Putamen (tissue), 1 donor: ENCODE data around the gene VAV1.
"Not testable (repeated sequence)": the region's sequence is repeated elsewhere in the genome, so short reads cannot be mapped to it uniquely, and the experiment has no call there.

Experiments used
- DNase-seq: peaks from one replicate; pipeline ENCODE4 v3.0.0-alpha.2; 2016; ENCODE audit warnings: low spot score

VAV1 gene

DNA sequence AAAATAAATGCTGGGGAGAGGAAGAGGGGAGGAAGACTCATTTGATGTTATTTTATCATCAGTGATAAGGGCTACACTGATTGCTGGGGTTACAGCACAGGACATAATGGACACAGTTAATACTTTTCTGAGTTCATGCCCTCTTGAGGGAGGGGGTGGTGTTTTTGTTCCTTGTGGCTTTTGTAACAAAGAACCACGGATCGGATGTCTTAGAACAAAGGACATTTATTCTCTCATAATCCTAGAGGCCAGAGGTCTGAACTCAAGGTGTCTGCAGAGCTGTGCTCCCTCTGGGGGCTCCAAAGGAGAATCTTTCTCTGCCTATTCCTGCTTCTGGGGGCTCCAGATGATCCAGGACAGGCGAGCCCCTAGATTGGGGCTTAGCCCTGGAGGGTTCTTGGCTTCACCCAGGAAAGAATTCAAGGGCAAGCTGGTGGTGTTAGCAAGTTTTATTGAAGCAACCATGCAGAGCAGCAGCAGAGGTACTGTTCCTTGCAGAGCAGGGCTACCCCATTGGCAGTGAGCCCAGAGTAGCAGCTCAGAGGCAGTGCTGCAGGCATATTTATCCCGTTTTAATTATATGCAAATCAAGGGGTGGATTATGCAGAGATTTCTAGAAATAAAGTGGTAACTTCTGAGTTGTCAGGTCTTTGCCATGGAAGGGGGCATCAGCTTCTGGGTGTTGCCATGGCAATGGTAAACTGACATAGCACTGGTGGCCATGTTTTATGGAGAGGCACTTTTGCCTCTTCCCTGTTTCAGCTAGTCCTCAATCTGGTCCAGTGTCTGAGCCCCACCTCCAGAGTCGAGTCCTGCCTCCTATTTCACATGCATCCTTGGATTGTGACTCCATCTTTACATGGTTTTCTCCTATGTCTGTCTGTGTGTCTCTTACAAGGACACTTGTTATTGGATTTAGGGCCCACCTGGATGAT, 18.0 kb downstream of the VAV1 start:
- no peak for DNase-seq

DNA sequence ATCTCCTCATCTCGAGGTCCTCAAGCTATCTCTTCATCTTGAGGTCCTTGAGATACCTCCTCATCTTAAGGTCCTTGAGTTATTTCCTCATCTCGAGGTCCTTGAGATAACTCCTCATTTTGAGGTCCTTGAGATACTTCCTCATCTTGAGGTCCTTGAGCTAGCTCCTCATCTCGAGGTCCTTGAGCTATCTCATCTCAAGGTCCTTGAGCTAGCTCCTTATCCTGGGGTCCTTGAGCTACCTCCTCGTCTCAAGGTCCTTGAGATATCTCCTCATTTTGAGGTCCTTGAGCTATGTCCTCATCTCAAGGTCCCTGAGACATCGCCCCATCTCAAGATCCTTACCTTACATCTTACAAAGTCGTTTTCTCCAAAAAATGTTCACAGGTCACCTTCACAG, 18.7 kb downstream of the VAV1 start:
- DNase-seq, result no peak

DNA sequence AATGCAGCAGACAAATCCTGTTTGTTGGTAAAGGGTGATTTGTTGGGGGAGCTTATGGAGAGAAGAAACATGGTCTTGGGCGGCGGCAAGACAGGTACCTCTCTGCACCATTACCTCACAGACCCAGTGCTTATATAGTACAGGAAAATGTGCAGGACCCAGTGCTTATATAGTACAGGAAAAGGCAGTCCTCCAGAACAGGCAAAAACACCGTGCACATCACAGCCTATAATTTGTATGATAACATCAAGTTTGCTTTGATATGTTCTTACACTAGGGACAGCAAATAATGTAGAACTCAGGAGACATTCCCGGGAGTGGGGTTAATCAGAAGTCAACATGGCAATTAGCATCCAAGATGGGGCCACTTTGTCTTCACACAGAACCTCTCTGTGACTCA, 20.9 kb downstream of the VAV1 start:
- DNase-seq, result no peak

DNA sequence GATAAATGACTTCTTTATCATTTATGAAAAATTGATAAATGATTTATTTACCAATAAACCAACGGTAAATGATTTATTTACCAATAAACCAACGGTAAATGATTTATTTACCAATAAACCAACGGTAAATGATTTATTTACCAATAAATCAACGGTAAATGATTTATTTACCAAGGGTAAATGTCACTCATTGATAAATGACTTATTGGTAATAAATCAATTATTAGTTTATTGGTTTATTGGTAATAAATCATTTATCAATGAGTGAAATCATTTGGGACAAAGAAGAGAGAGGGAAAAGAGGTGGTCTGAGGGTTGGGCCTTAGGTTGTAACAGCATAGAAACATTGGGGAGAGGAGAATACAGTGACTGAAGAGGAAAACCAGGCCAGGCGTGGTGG, 21.5 kb downstream of the VAV1 start:
- no peak for DNase-seq

DNA sequence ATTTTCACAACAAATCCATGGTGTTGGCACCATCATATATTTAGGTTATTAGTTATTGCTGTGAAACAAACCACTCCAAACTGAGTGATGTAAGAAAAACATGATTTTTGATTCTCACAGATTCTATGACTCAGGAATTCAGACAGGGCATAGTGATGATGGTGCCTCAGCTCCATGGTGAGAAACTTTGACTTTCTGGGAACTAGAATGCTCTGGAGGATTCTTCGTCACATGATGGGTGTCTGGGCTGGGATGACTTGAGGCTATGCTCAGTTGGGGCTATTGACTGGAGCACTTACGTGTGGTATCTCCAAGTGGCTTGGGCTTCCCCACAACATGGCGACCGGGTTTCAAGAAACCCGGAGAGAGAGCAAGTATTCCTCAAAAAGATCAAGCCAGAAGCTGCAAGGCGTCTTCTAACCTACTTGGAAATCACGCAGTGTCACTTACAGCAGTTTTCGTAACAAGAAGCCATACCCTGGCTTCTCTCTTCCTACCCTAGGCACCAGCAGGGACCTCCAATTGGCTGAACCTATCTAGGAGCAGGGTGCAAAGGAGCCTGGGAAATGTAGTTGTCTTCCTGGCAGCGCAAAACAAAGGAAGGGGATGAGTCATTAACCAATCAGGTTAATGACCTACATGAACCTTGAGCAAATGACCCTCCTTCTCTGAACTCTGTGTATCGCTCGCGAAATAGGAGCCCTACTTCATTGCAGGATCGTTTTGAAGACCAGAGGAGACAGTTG, 22.4 kb downstream of the VAV1 start:
- no peak for DNase-seq

DNA sequence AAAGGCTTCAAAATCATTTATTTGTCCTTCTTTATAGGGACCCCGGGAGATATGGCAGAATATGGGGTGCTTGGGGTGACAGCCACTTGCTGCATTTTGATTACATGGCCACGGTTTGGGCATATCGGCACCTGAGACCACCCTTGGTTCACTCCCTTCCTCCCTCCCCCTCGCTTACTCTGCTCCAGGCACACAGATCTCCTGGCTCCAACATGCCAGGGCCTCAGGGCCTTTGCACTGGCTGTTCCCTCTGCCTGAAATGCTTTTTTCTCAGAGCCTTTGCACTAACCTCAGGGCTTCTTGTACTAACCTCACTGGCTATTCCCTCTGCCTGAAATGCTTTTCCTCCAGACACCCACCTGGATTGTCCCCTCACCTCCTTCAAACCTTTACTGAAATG, 23.8 kb downstream of the VAV1 start:
- DNase-seq, result no peak

DNA sequence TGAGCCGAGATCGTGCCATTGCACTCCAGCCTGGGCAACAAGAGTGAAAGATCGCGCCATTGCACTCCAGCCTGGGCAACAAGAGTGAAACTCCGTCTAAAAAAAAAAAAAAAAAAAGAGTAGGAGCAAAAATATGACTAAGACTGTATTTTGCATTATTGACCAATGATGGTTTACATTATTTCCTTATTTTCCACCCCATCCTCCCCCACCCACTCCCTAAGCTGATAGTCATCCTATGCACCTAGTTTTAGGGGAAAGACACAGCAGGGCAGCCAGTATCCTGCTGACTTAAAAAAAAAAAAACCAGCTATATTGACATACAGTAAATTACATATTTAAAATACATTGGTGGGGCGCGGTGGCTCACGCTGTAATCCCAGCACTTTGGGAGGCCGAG, 25.1 kb downstream of the VAV1 start:
- no peak for DNase-seq

DNA sequence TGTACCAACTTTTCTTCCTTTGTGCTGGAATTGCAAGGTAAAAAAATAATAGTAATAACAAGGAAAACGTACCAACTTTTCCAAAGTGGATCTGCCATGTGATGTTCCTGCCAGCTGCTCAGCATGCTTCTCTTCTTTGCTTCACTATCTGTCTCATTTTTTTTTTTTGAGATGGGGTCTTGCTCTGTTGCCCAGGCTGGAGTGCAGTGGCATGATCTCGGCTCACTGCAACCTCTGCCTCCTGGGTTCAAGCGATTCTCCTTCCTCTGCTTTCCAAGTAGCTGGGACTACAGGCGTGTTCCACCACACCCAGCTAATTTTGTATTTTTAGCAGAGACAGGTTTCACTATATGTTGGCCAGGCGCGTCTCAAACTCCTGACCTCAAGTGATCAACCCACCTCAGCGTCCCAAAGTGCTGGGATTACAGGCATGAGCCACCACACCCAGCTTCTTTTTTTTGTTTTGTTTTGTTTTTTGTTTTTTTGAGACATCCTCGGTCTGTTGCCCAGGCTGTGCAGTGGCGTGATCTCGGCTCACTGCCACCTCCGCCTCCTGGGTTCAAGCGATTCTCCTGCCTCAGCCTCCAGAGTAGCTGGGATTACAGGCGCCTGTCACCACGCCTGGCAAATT, 27.8 kb downstream of the VAV1 start:
- DNase-seq, result not testable (repeated sequence)

DNA sequence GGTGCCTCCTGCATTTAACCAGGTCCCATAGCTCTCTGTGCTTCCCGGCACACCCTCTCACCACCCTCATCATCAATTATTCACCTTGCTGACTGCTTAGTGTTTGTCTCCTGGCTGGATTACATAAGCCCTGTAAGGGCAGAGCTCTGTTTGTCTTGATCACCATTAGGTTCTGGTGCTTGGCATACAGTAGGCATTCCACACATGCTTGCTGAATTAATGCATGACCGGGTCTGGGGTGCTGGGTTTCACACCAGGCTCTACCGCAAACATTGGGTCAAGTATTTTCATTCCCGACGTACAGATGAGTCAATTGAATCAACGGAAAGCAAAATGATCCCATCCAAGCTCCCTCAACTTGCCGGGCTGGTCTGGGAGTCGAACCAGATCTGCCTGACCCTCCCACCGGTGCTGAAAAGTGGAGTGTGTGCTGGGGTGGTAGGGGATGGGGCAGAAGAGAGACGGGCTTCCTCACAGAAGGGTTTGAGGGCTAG, 28.5 kb downstream of the VAV1 start:
- no peak for DNase-seq

DNA sequence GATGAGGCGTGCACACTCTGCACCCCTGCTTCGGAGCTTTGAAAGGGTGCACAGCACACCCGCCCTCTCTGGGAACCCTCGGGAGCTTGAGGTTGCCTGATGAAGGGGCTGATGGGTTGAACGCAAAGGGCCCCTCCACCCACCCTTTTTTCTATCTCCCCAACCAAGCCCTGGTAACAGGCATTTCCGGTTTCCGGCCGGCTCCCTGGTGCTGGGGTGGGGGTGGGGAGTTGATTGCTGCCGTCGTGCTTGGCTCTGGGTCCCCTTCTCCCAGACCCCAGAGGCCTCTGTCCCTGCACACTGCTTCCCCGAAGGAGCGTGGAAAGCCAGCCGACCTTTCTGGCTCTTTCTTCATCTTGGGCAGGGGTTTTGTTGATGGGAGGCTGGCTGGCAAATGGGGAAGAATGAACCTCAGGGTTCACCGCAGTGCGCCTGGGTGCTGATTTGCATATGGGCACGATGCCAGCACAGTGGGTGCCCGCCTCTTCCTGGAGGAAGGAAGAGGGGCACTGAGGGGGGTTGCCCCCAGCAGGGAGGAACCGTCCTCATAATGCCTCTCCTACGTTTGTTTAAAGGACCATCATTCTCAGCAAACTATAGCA, 29.1 kb downstream of the VAV1 start:
- DNase-seq, result peak; percentile 19

DNA sequence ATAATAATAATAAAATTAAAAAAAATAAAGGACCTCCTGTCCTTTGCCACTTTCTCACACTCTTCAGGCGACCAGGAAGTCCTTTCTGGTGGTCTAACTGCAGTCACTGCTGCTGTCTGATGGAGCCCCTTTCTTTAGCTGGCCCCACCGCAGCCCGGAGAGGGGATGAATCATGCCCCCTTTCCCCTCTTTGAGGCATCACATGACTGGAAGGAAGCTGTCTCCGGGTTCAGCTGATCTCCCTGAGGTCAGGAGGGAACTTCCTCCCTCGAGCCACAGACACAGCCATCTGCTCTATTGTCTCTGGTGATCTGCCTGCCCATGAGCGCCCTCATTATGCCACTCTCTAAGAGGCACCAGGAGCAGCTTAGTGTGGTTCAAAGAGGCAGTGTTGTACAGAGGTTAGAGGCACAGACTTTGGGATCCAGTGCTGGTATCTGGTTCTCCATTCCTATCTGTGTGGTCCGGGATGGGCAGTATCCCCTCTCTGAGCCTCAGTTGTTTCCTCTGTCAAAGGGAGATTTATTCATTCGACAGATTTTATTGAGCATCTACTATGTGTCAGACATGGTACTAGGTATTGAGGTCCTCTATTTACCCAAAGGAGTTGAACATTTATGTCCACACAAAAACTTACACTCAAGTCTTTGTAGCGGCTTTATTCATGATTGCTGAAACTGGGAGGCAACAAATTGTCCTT, 30.0 kb downstream of the VAV1 start:
- peak; percentile 21 for DNase-seq

DNA sequence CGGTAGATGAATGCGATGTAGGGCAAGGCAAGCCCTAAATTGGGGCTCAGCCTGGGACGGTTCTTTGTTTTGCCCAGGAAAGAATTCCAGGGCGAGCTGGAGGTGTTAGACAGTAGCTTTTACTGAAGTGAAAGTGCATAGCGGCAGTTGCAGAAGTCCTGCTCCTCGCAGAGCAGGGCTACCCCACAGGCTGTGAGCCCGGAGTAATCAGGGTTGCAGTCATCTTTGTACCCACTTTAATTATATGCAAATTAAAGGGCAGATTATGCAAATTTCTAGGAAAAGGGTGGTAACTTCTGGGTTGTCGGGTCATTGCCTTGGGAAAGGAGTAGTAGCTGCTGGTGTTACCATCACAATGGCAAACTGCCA, 30.5 kb downstream of the VAV1 start:
- DNase-seq, result no peak

DNA sequence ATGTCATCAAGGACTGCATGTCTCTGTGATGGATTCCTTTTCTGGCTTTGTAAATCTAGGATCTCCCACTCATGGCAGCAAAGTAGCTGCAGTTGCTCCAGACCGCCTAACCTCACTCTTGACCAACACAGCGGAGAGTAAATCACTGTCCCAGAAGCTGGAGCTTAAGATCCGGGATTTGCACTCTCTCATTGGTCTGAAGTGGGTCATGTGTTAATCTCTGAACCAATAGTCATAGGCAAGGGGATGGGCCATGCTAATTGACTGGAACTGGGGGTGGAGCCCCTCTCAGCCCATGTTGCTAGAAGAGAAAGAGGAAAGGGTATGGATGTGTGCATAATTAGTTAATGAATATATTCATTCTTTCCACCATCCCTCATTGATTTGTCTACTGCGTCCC, 34.0 kb downstream of the VAV1 start:
- DNase-seq, result no peak

DNA sequence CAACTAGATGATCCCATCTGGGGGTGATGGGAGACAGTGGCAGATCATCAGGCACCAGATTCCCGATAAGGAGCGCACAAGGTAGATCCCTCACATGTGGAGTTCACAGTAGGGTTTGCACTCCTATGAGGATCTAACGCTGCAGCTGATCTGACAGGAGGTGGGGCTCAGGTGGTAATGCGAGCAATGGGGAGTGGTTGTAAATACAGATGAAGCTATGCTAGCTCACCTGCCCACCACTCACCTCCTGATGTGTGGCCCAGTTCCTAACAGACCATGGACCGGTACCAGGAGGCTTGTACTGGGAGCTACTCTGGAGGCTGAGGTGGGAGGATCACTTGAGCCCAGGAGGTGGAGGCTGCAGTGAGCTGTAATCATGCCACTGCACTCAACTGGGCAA, 34.8 kb downstream of the VAV1 start:
- DNase-seq, result no peak

DNA sequence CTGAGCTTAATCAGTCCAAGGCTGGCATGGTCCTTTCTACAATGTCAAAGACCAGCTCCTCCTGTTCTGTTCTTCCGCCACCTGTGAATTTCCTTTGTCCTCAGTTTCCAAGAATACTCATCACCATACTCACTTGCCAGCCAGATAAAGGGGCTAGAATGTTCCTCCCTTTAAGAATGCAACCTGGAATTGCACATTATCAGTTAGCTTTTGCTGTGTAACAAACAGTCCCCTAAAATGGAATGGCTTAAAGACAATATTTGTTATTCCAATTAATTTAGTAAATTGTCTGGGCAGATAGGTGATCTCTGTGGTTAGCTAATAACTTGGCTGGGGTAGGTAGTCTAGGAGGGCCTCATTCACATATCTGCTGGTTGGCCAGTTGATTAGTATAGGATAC, 36.0 kb downstream of the VAV1 start:
- no peak for DNase-seq

DNA sequence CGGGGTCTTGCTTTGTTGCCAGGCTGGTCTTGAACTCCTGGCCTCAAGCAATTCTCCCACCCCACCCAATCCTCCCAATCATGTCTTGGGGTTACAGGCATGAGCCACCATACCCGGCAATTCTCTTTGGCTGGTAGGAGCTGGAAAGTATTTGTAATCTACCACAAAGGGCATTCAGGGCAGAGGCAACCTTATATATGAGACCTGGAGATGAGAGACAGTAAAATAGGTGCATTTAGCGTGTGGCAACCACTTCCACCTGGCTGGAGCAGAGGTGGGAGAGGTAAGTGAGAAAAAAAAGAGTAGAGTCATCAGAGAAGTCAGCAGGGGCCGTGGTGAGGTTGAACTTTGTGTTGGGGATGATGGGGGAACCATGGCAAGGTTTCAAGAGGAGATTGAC, 36.8 kb downstream of the VAV1 start:
- DNase-seq, result no peak

DNA sequence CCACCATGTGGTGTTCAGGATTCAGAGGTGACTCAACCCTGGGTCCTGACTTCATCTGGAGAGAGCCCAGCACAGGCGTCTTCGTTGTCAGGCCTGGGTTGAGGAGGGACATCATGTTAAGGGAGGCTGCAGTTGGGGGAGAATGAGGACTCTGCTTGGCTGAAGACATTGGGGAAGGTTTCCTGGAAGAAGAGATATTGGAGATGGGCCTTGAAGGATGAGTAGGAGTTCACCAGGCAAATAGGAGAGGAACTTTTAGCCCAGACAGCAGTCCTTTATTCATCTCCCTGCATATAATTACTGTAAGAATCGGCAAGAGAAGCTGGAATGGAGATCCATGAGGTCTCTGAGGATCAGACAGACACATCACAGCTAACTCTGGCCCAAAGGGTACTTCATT, 38.9 kb downstream of the VAV1 start:
- DNase-seq, result no peak

DNA sequence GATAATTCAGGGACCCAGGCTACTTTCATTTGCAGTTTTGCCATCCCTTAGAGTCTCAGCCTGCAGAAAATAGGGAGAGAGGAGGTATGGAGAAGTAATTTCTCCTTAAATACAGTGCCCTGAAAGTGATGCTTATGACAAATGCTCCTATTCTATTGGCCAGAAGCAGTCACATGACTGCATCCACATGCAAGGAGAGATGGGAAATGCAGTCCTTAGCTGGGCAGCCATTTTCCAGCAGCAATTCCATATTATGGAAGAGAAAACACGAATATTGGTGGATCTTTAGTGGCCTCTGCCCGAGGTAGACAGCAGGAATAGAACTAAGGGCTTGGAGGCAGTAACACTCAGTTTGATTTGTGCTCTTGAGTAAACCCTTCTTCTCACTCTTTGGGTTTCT, 39.4 kb downstream of the VAV1 start:
- peak; percentile 16 for DNase-seq

DNA sequence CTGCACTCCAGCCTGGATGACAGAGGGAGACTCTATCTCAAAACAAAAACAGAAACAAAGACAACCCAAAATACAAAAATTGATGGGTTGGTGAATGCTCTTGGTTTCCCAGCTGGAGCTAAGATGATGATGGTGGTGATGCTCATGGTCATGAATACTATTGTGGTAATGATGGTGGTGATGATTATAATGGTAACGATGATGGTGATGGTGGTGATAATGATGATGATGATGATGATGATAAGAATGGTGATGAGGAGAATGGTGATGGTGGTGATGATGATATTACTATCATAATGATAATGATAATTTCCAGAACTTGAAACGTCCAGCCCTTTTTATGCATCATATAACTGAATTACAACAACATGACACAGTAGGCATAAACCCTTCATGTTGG, 40.1 kb downstream of the VAV1 start:
- no peak for DNase-seq

DNA sequence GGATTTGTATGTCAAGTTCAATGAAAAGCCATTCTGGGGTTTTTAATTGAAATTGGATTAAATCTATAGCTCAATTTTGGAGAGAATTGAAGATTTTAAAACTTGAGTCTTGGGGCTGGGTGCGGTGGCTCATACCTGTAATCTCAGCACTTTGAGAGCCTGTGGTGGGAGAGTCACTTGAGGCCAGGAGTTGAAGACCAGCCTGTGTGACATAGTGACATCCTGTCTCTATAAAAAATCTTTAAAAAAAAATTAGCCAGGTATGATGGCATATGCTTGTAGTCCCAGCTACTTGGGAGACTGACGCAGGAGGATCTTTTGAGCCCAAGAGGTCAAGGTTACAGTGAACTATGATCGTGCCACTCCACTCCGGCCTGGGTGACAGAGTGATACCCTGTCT, 41.2 kb downstream of the VAV1 start:
- no peak for DNase-seq

DNA sequence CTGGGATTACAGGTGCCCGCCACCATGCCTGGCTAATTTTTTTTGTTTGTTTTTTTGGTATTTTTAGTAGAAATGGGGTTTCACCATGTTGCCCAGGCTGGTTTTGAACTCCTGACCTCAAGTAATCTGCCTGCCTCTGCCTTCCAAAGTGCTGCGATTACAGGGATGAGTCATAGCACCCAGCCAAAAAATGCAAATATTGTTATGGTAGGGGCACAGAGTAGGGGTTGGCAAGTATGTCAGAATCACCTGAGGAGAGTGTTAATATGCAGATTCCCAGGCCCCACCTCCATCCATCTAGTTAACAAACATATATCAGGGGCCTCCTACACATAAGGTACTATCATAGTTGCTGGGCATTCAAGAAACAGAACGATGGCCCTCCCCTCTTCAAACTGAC, 44.7 kb downstream of the VAV1 start:
- no peak for DNase-seq

DNA sequence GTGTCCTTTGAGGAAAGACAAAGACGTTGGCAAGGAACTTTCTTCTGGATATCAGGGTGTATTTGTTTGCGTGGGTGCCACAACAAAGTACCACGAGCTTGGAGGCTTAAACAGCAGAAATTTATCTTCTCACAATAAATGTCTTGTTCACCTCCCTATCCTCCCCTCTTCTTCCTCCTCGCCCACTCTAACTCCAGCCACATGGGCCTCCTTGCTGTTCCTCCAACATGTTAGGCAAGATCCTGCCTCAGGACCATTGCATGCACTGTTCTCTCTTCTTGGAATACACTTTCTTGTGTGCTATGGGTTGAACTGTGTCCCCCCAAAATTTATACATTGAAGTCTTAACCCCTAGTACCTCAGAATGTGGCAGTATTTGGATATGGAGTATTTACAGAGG, 45.7 kb downstream of the VAV1 start:
- DNase-seq, result no peak
